ENCODE measurements around the gene ZNF576. TPM values are rescaled to one million over a fixed set of nuclear protein-coding genes. Genes with fewer than 3 reads are reported as not detected.

Gene ZNF576
- total and polyA plus RNA-seq, 2 of the 4 experiments (the other 2 are of a cell fraction): 13.8 to 19.5 TPM

- Histone ChIP-seq H3K9me3 (ENCODE audit: control insufficient read depth, insufficient read depth, low read length) (no peaks in the 10 kb centered on the region), H4K8ac (ENCODE audit: low read depth in 2 of 2, low read length in 2 of 2) (no peak overlapping the region), H2AK9ac (replicated peaks; ENCODE audit: low read depth, low read length, poor library complexity) (no peak overlapping the region), H2BK15ac (ENCODE audit: low read depth, low read length) (no peak overlapping the region), H2AK5ac (ENCODE audit: low read depth, low read length) (no peak overlapping the region), H2BK5ac (ENCODE audit: low read depth, low read length, poor library complexity, severe bottlenecking) (no peak overlapping the region), H2BK20ac (ENCODE audit: low read depth, low read length) (no peak overlapping the region), H3K4me2 (ENCODE audit: low read depth, low read length) (no peak overlapping the region), H3K18ac (ENCODE audit: low read depth, low read length) (no peak overlapping the region), H4K20me1 (ENCODE audit: insufficient read depth, low read length) (no peaks in the 10 kb centered on the region), H3K9ac (ENCODE audit: low read depth, low read length) (no peak overlapping the region), H2BK120ac (ENCODE audit: low read depth, low read length) (no peak overlapping the region), H4K5ac (ENCODE audit: low read depth, low read length) (no peak overlapping the region), H3K9me1 (ENCODE audit: insufficient read depth, low read length) (no peaks in the 10 kb centered on the region), H3K14ac (replicated peaks; ENCODE audit: low read depth, low read length) (no peak overlapping the region), H4K91ac (ENCODE audit: insufficient read depth, low read depth, low read length) (no peak overlapping the region), H3K23ac (ENCODE audit: low read depth, low read length) (no peak overlapping the region), H3K4me3 (ENCODE audit: insufficient read depth, low read depth, low read length) (no peak overlapping the region), H3K27me3 (ENCODE audit: control insufficient read depth, insufficient read depth, low read length) (no peaks in the 10 kb centered on the region), H3K27ac (ENCODE audit: insufficient read depth, low read length) (no peak overlapping the region), H3K56ac (ENCODE audit: extremely low read depth, insufficient read depth, low read length) (no peak overlapping the region), H2AFZ (replicated peaks; ENCODE audit: low read length, poor library complexity) (no peak overlapping the region), H3K4ac (ENCODE audit: low read depth, low read length) (no peak overlapping the region), H3K4me1 (ENCODE audit: control insufficient read depth, insufficient read depth, low read length) (peaks cover 2% of the 10 kb centered on the region; the same call in 1 of the 2 replicates), H3K36me3 (ENCODE audit: control insufficient read depth, insufficient read depth, low read length) (peaks cover 31% of the 10 kb centered on the region), H3K79me1 (ENCODE audit: low read depth in 1 of 2, low read length in 2 of 2) (peaks cover 7 to 10% of the 10 kb centered on the region in 2 experiments; a peak in 3 of 4 replicates)
- no peak for DNase-seq
- intact Hi-C loops (cut with micrococcal nuclease) (no loop called here), dilution Hi-C loops (cut with HindIII; ENCODE audit: low sequenced_read_pairs, unreplicated experiment) (no loop called here), in situ Hi-C loops (cut with MboI; ENCODE audit: low sequenced_read_pairs) (loop anchor here (5.0 kb wide), 1 partner anchor 98 kb away; no protein-coding TSS in a partner anchor)
- ATAC-seq (ENCODE audit: low read depth): no peak
- no peak for TF ChIP-seq MAFK (IDR thresholded peaks at IDR 0.05; ENCODE audit: low read depth, low read length)
- TF ChIP-seq NFE2L2 (IDR thresholded peaks at IDR 0.05; ENCODE audit: low read depth, low read length): no peak
- POLR2A ChIA-PET (ENCODE audit: unreplicated experiment): no interaction called here
- CTCF ChIA-PET: interaction anchor here (1.1 to 3.4 kb wide), 4 partner anchors 13 to 41 kb away, joined by 4 to 29 read pairs (median 10); partner anchors contain the start of genes IRGQ and ZNF576
- 96% methylated on average over 13 of the region's 15 CpGs; no CpG with 5 or more reads in 1 of the 2 experiments for WGBS, 2 experiments (ENCODE audit: extremely low coverage in 2 of 2, insufficient read length in 1 of 2)
- BruUV-seq (replicated peaks): no TSS peak
Measured at GRCh38 chr19:43554317-43554895, 42.0 kb upstream of the ZNF576 start.

Measured in IMR-90 (cell line).